Measurements from ENCODE around the gene GSK3B. TPM values are rescaled to one million over a fixed set of nuclear protein-coding genes. Genes with fewer than 3 reads are reported as not detected.

GSK3B gene
- total and polyA plus RNA-seq, 2 donors (not counting 3 experiments of a cell fraction or from before 2014, with no cell fraction given) = 22.1 to 50.1 TPM

- no peak overlapping the region for H2AFZ ChIP-seq (ENCODE audit: low read depth, low read length)
- no peak for DNase-seq (ENCODE audit: low read depth, low spot score)
- no peaks in the 10 kb centered on the region for H3K79me2 ChIP-seq (ENCODE audit: control insufficient read depth, insufficient read depth, low read length)
- H3K4me2 ChIP-seq (ENCODE audit: insufficient read depth, low read length) = no peak overlapping the region
- intact Hi-C loops (cut with micrococcal nuclease) = no loop called here
- no peak overlapping the region for H3K27ac ChIP-seq (ENCODE audit: insufficient read depth, low read depth, low read length)
- no peaks in the 10 kb centered on the region for H3K27me3 ChIP-seq (ENCODE audit: control insufficient read depth in 2 of 2, insufficient read depth in 2 of 2, low read length in 2 of 2)
- H3K9me1 ChIP-seq (replicated peaks; ENCODE audit: control insufficient read depth, extremely low read depth, insufficient read depth, low read length) = no peaks in the 10 kb centered on the region
- no peaks in the 10 kb centered on the region for H3K9me3 ChIP-seq (replicated peaks; ENCODE audit: control insufficient read depth, insufficient read depth, low read length)
- no peak for FAIRE-seq
- ChIA-PET CTCF (interaction anchor here (0.8 to 1.2 kb wide), 3 partner anchors 9 to 1165 kb away, joined by 3 to 5 read pairs (median 3); no protein-coding TSS in a partner anchor), POLR2A (no interaction called here)
- no peak for TF ChIP-seq FOS (IDR thresholded peaks at IDR 0.05; ENCODE audit: borderline replicate concordance, insufficient read depth, low read length)
- TF ChIP-seq POLR2AphosphoS5 (IDR thresholded peaks at IDR 0.05; ENCODE audit: insufficient read depth, low read depth, low read length) = no peak
- TF ChIP-seq JUN (IDR thresholded peaks at IDR 0.05; ENCODE audit: borderline replicate concordance, insufficient read depth, insufficient read length, low read depth) = no peak
- no peak for TF ChIP-seq MAX (IDR thresholded peaks at IDR 0.05; ENCODE audit: insufficient read depth, insufficient read length)
- no TSS peak for BruUV-seq (replicated peaks)
- no peak overlapping the region for H3K9ac ChIP-seq (replicated peaks; ENCODE audit: extremely low read depth, insufficient read depth, low read length)
- no peaks in the 10 kb centered on the region for H4K20me1 ChIP-seq (replicated peaks; ENCODE audit: control insufficient read depth, extremely low read depth, insufficient read depth, low read length)
- dilution Hi-C loops (cut with MboI; ENCODE audit: extremely low pct_ligation_motif_present, low sequenced_read_pairs) = no loop called here
- no peaks in the 10 kb centered on the region for H3K4me1 ChIP-seq (ENCODE audit: control insufficient read depth, extremely low read depth, insufficient read depth, low read length)
- H3K4me3 ChIP-seq (replicated peaks in 1 of 3; ENCODE audit: insufficient read depth in 1 of 3, low read depth in 1 of 3, low read length in 3 of 3) = no peak overlapping the region
- no peaks in the 10 kb centered on the region for H3K36me3 ChIP-seq (ENCODE audit: control insufficient read depth in 2 of 2, extremely low read depth in 1 of 2, insufficient read depth in 2 of 2, low read length in 2 of 2)
Measured at GRCh38 chr3:120119846-120120510, 25.7 kb upstream of the GSK3B start.

- no peak overlapping the region for H3K4me2 ChIP-seq (ENCODE audit: insufficient read depth, low read length)
- intact Hi-C loops (cut with micrococcal nuclease) = no loop called here
- ChIA-PET POLR2A (no interaction called here), CTCF (no interaction called here)
- no peak overlapping the region for H3K9ac ChIP-seq (replicated peaks; ENCODE audit: extremely low read depth, insufficient read depth, low read length)
- H3K9me3 ChIP-seq (replicated peaks; ENCODE audit: control insufficient read depth, insufficient read depth, low read length) = no peaks in the 10 kb centered on the region
- H3K36me3 ChIP-seq (ENCODE audit: control insufficient read depth in 2 of 2, extremely low read depth in 1 of 2, insufficient read depth in 2 of 2, low read length in 2 of 2) = no peaks in the 10 kb centered on the region
- DNase-seq (ENCODE audit: low read depth, low spot score) (no peak), FAIRE-seq (no peak)
- H3K27ac ChIP-seq (ENCODE audit: insufficient read depth, low read depth, low read length) = no peak overlapping the region
- H3K4me3 ChIP-seq (replicated peaks in 1 of 3; ENCODE audit: insufficient read depth in 1 of 3, low read depth in 1 of 3, low read length in 3 of 3) = no peak overlapping the region
- H3K4me1 ChIP-seq (ENCODE audit: control insufficient read depth, extremely low read depth, insufficient read depth, low read length) = no peaks in the 10 kb centered on the region
- H4K20me1 ChIP-seq (replicated peaks; ENCODE audit: control insufficient read depth, extremely low read depth, insufficient read depth, low read length) = no peaks in the 10 kb centered on the region
- no peaks in the 10 kb centered on the region for H3K79me2 ChIP-seq (ENCODE audit: control insufficient read depth, insufficient read depth, low read length)
- H2AFZ ChIP-seq (ENCODE audit: low read depth, low read length) = no peak overlapping the region
- TF ChIP-seq FOS (IDR thresholded peaks at IDR 0.05; ENCODE audit: borderline replicate concordance, insufficient read depth, low read length) (peak; percentile 15), JUN (IDR thresholded peaks at IDR 0.05; ENCODE audit: borderline replicate concordance, insufficient read depth, insufficient read length, low read depth) (no peak)
- dilution Hi-C loops (cut with MboI; ENCODE audit: extremely low pct_ligation_motif_present, low sequenced_read_pairs) = no loop called here
- no TSS peak for BruUV-seq (replicated peaks)
- H3K27me3 ChIP-seq (ENCODE audit: control insufficient read depth in 2 of 2, insufficient read depth in 2 of 2, low read length in 2 of 2) = no peaks in the 10 kb centered on the region
- H3K9me1 ChIP-seq (replicated peaks; ENCODE audit: control insufficient read depth, extremely low read depth, insufficient read depth, low read length) = no peaks in the 10 kb centered on the region
Measured at GRCh38 chr3:120114981-120115380, 20.7 kb upstream of the GSK3B start.
